ENCODE results near the gene INAFM2. TPM values are rescaled to one million over a fixed set of nuclear protein-coding genes. Genes with fewer than 3 reads are reported as not detected.

Gene INAFM2
- polyA plus RNA-seq, 2 donors = 6.4 to 7.0 TPM

- no peak overlapping the region for H3K27ac ChIP-seq (ENCODE audit: low read depth in 2 of 2, low read length in 1 of 2)
- 89 to 90% methylated on average over 13 of the region's 13 CpGs for WGBS, 2 donors
- H3K36me3 ChIP-seq (ENCODE audit: control insufficient read depth in 2 of 2, insufficient read depth in 2 of 2, low read length in 1 of 2) = no peaks in the 10 kb centered on the region
- no peaks in the 10 kb centered on the region for H3K9me3 ChIP-seq (ENCODE audit: control insufficient read depth in 2 of 2, insufficient read depth in 1 of 2, low read depth in 1 of 2, low read length in 1 of 2)
- no peaks in the 10 kb centered on the region for H3K27me3 ChIP-seq (ENCODE audit: control insufficient read depth in 1 of 2, insufficient read depth in 2 of 2, low read length in 2 of 2)
- no peak overlapping the region for H3K4me3 ChIP-seq (ENCODE audit: low read depth in 1 of 2, low read length in 2 of 2)
- peaks cover 7 to 14% of the 10 kb centered on the region in 2 donors for H3K4me1 ChIP-seq (ENCODE audit: control insufficient read depth in 2 of 2, insufficient read depth in 2 of 2, low read length in 1 of 2)
Measured at GRCh38 chr15:40369971-40370370, 46.5 kb downstream of the INAFM2 start.

GRCh38 chr15:40372981-40373380, 49.5 kb downstream of the INAFM2 start:
- Histone ChIP-seq H3K36me3 (ENCODE audit: control insufficient read depth in 2 of 2, insufficient read depth in 2 of 2, low read length in 1 of 2) (no peaks in the 10 kb centered on the region), H3K27me3 (ENCODE audit: control insufficient read depth in 1 of 2, insufficient read depth in 2 of 2, low read length in 2 of 2) (no peaks in the 10 kb centered on the region), H3K9me3 (ENCODE audit: control insufficient read depth in 2 of 2, insufficient read depth in 1 of 2, low read depth in 1 of 2, low read length in 1 of 2) (no peaks in the 10 kb centered on the region), H3K4me3 (ENCODE audit: low read depth in 1 of 2, low read length in 2 of 2) (no peak overlapping the region), H3K27ac (ENCODE audit: low read depth in 2 of 2, low read length in 1 of 2) (no peak overlapping the region), H3K4me1 (ENCODE audit: control insufficient read depth in 2 of 2, insufficient read depth in 2 of 2, low read length in 1 of 2) (peaks cover 0 to 3% of the 10 kb centered on the region in 2 donors)
- WGBS, 2 donors = 45 to 58% methylated on average over 2 of the region's 2 CpGs

Other genes with a start within 250 kb of the INAFM2 start
- gene BMF, start 214.8 kb upstream of the INAFM2 start, polyA plus RNA-seq = 1 to 10 TPM; 1.0 to 1.2 TPM
- 1 to 10 TPM; 4.3 to 5.8 TPM for gene BUB1B, start 162.6 kb upstream of the INAFM2 start, polyA plus RNA-seq
- 10 to 100 TPM; 14.7 to 16.6 TPM for gene PAK6, start 84.6 kb upstream of the INAFM2 start, polyA plus RNA-seq
- gene ANKRD63, start 40.6 kb upstream of the INAFM2 start, polyA plus RNA-seq = not detected
- gene PLCB2, start 15.8 kb upstream of the INAFM2 start, polyA plus RNA-seq = 1 to 10 TPM; 5.3 to 7.3 TPM
- 10 to 100 TPM; 21.1 to 58.1 TPM for gene CCDC9B, start 17.2 kb downstream of the INAFM2 start, polyA plus RNA-seq
- gene PHGR1, start 27.3 kb downstream of the INAFM2 start, polyA plus RNA-seq = 1 to 10 TPM in 1 of 2 donors, under 1 TPM in 1; 0.25 to 2.8 TPM
- 1 to 10 TPM in 1 of 2 donors, under 1 TPM in 1; 0.33 to 1.3 TPM for gene DISP2, start 34.5 kb downstream of the INAFM2 start, polyA plus RNA-seq
- gene KNSTRN, start 59.0 kb downstream of the INAFM2 start, polyA plus RNA-seq = 10 to 100 TPM; 11.3 TPM
- gene IVD, start 82.1 kb downstream of the INAFM2 start, polyA plus RNA-seq = 10 to 100 TPM; 13.4 to 14.9 TPM
- gene BAHD1, start 117.3 kb downstream of the INAFM2 start, polyA plus RNA-seq = 1 to 10 TPM; 6.7 to 8.1 TPM
- 1 to 10 TPM; 4.3 to 4.4 TPM for gene CHST14, start 147.3 kb downstream of the INAFM2 start, polyA plus RNA-seq
- 10 to 100 TPM in 1 of 2 donors, 1 to 10 TPM in 1; 7.9 to 11.1 TPM for gene CCDC32, start 241.3 kb downstream of the INAFM2 start, polyA plus RNA-seq
- gene RPUSD2, start 245.6 kb downstream of the INAFM2 start, polyA plus RNA-seq = 1 to 10 TPM; 5.0 to 7.3 TPM

All from esophagus (tissue), 2 donors.